GM12874 (cell line): ENCODE measurements around the gene GNAQ.

ENCODE experiments used
- TF ChIP-seq, protein P1 (sequence below): IDR thresholded peaks from 2 replicates; pipeline ENCODE4 v1.5.1; 2011; ENCODE audit warnings: low read depth, mild to moderate bottlenecking, control low read depth, low read length, moderate library complexity; ENCODE audit not compliant: insufficient read depth

Gene GNAQ

DNA sequence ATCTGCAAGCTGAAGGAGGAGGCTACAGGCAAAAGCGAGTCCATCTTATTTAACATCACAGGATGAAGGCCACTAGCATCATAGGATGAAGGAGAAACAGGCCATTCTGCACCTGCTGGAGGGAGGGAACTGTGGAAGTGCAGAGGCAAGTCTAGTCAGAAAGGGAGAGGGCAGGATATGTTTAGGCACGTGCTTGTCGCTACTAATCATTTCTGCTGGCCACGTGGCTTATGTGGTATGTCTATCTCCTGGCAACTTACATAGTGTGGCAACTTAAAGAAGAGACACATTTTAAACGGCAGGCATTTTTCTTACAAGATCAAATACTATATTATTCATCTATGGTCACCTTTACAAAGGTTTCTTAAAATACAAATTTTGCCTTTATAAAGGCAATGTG lies 74.0 kb downstream of the GNAQ start:
- TF ChIP-seq, protein P1, sequence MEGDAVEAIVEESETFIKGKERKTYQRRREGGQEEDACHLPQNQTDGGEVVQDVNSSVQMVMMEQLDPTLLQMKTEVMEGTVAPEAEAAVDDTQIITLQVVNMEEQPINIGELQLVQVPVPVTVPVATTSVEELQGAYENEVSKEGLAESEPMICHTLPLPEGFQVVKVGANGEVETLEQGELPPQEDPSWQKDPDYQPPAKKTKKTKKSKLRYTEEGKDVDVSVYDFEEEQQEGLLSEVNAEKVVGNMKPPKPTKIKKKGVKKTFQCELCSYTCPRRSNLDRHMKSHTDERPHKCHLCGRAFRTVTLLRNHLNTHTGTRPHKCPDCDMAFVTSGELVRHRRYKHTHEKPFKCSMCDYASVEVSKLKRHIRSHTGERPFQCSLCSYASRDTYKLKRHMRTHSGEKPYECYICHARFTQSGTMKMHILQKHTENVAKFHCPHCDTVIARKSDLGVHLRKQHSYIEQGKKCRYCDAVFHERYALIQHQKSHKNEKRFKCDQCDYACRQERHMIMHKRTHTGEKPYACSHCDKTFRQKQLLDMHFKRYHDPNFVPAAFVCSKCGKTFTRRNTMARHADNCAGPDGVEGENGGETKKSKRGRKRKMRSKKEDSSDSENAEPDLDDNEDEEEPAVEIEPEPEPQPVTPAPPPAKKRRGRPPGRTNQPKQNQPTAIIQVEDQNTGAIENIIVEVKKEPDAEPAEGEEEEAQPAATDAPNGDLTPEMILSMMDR: no peak

DNA sequence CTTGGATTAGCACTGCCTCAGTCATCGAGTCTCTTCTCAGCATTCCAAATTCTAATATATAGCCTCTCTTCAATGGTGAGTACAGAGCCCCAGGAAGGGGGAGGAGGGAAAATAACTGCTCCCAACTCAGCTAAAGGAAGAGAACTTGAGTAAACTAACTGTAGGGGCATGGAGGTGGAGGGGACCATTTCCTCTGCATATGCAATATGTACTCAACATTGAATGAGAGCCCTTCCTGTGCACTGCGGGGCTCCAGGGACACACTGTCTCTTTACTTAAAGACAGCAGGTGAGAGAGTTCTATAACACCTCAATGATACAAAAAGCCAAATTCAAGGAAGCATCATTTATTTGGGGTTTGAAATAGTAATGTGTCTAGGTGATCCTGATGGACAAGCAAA lies 75.1 kb downstream of the GNAQ start:
- TF ChIP-seq, protein P1: no peak

DNA sequence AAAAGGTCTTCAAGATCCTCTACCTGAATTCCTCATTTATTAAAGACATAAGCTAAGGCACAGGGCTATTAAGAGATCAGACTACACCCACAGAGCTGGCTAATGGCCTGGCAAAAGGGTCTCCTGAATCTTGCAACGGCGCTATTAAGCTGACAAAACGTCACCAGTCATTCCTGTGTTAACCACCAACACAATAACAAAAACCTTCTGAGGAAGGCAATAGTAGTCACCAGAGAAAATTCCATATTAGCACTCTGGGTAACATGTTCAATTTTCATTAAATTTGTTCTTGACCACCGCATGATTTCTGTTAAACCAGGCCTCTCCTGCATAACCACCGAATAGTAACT lies 77.0 kb downstream of the GNAQ start:
- TF ChIP-seq, protein P1: no peak

DNA sequence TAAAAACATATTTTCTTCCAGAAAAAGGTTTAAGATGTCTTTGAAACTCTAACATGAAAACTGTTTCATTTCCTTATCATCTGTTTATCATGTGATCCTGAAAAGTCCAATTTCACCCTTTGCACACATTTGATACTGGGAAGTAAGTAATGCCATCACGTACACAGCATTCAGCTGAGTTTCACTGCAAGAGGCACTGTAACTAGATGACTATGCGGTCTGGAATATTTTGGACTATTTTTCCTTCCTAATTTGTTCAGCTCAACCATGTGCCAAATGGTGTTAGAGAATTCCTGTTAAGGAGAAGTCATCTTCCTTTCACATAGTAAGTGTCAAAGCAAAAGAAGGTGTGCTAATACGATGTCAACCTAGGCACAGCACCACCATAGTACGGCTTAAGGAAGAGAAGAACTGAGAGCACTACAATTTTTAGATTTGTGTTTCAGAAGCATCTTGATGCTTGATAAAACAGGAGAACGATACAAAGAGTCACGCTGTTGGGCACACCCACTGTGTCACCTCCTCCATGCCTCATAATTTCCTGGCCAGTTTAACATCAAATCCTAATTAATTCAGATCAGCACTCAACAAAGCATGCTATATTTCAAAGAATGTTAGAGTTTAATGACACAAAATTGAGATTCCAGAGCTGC lies 77.5 kb downstream of the GNAQ start:
- TF ChIP-seq, protein P1: no peak

DNA sequence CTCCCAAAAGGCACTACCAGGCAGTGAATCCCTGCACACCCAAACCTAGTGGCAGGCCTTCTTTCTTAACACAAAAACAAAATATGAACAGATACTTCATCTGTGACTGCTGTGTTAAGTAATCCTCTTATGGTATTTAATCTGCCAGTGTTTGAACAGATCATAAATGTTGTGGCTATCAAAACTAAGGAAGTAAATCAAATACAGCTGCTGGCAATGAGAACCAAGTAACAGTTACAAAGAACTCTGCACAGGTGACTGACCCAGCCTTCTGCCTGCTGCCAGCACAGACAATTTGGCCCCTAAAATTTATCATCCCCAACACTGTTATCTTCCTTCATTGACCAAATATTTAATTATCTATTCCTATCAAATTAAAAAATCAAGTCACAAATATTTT lies 78.0 kb downstream of the GNAQ start:
- TF ChIP-seq, protein P1: no peak

DNA sequence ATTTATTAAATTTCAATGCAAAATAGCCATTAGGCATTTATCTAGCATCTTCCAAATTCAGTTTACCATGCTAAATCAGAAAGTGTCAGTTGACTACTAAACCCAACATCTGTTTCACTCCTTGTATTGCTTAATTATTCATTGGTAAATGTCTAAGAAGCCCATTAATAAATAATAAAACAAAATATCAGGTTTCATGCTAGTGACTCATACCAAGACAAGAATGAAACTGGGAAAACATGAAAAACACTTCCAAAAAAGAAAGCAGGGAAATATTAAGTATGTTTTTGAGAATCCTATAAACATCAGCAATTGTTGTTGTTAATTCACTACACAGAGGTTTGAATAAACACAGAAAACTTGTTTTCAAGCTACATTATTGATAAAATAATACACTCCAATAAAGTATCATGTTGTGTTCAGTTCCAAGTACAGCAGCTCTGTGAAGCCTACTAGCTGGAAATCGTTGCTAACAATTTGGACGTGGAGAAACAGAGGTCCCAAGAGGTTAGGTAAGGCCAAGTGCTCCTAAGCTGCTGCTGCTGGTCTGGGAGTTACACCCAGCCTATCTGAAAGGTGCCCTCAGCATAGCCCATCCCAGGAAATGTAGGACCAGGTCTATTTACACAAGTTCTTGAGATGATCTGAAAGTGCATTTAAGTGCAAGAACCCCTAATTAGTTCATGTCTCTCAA lies 78.8 kb downstream of the GNAQ start:
- TF ChIP-seq, protein P1: no peak

DNA sequence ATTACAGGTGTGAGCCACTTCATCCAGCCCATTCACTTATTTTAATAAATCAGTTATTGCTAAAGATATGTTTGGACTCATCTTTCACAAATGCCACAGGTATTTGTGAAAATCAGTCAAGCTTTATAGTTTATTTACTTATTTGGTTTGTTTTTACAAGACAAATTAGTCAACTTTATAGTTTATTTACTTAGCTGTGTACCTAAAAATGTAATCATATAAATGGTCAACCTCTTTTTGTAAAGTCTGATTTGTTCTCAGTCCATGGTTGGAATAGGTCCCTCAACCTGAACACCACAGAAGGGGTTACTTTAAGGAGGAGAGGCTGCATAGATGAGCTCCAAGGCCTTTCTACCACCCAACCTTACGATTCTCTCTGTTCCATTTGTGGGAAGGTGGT lies 80.2 kb downstream of the GNAQ start:
- TF ChIP-seq, protein P1: no peak
